GM19043 (cell line): ENCODE data around the gene UNC93B1.
"Not testable (repeated sequence)": the region's sequence is repeated elsewhere in the genome, so short reads cannot be mapped to it uniquely, and the experiment has no call there.

ENCODE experiments used
- ATAC-seq: cut with Tn5 transposase; IDR thresholded peaks from one replicate; pipeline ENCODE4 v1.9.1; 2021; ENCODE audit warnings: low read depth; ENCODE audit not compliant: unreplicated experiment

UNC93B1 gene

DNA sequence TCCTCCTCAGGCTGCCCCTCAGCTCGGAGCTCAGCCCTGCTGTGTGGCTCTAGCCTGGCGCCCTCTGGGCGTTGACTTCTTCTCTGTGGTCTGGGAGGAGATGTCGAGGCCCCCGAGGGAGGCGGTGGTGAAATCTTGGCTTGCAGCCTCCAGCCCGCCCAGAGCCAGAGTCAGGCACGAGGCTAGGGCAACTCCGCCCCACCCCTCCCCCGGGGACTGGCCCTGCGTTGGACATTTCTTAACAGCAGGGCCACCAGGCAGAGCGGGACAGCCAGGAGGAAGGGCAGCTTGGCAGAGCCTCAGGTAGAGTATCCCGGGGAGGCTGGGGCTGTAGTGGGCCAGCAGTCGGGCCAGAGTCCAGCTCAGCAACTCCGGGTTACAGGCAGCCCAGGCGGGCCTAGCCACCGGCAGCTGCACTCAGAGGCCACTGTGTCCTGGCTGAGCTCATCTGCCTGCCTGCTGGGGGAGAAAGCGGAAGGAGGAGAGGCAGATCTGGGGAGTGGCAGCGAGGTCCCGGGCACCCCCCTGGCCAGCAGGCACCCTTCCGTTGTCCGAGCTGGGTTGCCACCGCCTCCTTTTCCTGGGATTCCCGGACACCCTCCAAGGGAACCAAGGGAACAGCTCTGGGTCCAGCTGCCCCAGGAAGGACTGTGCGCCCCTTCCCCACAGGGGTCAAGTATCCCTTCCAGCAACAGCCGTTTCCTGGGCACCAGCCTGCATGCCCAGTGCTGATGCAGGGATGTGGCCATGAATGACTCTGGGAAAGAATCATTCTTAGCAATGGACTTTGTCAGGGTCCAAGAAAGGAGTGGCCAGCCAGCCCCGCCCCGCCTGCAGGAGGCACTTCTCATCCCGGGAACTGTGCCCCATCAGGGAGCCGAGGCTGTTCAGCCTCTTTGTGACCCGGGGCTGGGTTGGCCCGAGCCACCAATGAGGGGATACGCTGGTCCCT is 6.5 kb upstream of the UNC93B1 start, which contains the start of gene ALDH3B1:
ALDH3B1 (plus strand) TSS at position 238 of the 952 bp plus-strand sequence. CDS start 4,971 bp downstream, outside the sequence.
- no peak for ATAC-seq

DNA sequence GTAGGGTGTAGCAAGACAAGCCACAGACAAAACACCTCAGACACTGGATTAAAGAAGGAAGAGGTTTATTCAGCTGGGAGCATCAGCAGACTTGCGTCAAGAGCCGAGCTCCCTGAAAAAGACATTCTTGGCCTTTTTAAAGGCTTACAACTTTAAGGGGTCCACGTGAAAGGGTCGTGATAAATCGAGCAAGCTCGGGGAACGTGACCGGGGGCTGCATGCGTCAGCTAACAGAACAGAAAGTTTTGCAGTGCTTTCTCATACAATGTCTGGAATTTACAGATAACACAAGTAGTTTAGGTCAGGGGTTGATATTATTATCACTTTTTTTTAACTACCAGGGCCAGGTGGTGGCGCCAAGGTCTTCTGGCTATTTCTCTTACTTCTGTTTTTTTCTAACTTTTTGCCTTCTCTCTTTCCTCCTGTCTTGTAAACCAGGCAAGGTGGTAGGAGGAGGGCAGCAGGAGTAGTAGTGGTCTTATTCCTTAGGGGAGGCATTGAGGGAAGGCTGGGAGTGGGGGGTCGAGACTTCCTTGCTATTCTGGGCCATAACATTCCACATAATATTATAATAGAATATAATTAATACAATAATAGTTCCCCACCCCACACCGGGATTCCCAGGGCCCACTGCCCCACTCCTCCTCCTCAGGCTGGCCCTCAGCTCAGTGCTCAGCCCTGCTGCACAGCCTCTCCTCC is 5.6 kb upstream of the UNC93B1 start:
- no peak for ATAC-seq

DNA sequence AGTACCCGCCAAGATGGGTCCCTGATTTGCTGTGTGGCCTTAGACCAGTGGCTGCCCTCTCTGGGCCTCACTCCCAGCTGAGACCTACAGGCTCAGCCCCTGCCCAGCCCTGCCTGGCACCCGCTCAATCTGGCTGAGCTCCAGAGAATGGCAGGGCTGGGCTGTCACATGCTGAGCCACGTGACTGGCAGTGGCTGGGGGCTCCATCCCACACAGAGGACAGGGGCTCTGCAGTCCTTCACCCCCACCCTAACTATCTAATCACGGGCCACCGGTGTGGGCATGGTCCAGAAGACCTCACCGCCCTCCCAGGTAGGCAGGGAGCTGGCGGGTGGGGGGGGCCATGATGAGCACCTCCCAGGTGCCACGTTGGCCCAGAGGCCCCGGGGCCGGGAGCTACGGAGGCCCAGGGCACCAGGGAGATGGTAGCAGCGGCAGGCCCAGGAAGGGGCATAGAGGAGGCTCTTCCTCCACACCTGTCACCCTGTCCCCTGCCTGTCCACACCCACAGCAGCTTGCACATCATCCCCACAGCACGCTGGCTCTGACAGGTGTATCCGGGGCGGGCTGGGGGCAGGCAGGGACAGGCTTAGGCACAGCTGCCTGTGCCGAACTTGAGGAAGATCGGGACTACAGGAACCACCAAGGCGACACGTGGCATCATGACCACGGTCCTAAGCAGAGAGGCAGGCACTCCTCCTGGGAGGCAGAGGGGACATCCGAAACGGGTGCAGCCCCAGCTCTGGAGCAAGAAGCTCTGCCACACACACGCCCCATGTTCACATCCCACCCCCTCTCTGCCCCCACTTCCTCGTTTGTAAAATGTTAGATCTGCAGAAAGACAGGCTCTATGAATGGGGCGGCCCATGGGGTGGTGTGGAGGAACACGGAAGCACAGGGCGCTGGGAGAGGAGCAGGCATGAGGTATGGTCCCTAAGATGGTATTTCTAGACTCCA is 4.8 kb upstream of the UNC93B1 start:
- ATAC-seq: no peak

DNA sequence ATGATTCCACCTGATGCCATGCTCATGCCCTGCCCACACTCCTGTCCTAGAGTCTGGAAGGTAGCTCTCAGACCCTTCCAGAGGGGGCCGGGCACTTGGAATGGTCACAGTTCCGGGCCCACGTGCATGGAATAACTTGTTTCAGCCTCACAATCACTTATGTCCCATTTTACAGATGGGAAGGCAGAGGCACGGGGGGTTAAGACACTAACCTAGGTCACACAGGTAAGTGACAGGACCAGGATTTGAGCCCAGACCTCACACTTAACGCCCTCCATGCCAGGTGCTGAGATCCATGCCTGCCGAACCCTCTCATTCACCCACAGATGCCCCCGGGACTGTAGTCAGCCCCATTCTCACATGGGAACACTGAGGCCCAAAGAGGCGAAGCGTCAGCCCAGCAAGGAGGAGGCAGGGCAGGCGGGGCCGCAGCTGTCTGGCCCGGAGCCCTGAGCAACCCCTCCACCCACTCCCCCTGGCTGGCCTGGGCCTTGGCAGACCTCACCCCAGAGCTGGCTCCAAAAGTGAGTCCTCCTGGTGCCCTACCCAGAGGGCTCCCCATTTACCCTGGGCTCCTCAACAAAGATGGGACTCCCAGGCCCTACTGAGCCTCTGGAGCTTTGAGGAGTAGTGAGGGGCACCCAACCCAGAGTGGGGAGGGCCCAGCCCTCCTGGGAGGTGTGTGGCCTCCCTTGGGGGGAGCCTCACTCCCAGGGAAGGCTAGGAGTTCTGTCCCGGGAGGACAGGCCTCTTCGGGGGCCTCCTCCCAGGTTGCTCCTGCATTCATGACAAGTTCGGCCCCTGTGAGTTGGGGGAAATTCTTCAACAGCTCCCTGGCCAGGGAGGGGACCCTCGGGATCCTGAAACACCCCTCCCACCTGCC is 3.8 kb upstream of the UNC93B1 start:
- ATAC-seq: no peak

DNA sequence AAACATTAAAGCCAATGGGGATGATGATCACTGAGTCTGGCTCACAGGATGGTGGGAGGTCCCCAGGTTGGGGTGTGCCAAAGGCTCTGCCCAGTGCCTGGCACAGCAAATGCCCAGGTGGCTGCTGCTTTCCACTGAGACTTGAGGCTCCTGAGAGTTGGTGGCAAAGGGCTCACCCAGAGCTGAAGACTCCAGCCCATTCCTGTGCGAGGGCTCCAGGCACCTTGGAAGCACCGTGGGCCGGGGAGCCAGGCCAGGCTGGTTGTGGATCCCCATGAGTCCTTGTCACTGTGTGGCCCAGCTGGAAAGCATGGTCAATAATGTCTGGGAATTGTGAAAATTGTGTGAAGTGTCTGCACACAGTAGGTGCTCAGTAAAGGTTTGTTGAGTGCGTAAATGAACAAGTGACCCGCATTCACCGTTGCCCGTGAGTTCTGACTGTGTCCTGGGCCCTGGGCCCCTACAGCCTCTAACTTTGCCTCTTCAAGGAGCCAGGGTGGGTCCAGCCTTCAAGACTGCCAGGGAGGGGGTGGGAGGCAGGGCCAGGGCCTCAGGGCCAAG is 2.8 kb upstream of the UNC93B1 start:
- no peak for ATAC-seq

DNA sequence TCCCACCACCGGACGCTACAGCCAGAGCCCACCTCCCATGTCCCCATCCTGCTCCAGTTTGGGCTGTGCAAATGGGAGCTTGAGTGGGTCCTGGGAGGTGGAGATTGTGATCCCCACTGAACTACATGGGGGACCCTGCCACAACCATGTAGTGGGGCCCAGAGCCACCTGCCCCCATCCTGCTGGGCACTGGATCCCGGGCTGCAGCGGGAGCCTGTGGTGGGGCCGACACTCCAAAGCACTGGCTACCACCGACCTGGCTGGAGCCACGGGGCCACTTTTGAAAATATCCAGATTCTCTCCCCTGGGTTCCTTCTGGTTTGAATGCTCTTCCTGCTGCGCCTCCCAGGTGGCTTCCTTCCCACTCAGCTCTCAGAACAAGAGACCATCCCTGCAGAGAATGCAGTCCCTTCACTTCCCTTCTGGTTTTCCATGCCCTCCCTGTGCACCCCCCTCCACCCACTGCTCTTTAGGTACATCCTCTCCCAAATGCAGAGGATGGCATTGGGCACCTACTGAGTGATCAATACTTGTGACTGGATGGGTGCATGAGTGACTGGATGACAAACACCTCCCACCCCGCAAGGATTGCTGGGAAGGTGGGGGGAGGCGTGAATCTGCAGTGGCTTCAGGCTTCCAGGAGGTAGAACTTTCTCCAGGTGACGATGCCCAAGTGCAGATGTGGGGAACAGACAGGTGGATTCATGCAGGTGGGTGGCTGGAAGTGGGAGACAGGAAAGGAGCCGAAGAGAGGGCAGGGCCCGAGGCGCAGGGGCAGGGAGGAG is 846 bp upstream of the UNC93B1 start:
- no peak for ATAC-seq

DNA sequence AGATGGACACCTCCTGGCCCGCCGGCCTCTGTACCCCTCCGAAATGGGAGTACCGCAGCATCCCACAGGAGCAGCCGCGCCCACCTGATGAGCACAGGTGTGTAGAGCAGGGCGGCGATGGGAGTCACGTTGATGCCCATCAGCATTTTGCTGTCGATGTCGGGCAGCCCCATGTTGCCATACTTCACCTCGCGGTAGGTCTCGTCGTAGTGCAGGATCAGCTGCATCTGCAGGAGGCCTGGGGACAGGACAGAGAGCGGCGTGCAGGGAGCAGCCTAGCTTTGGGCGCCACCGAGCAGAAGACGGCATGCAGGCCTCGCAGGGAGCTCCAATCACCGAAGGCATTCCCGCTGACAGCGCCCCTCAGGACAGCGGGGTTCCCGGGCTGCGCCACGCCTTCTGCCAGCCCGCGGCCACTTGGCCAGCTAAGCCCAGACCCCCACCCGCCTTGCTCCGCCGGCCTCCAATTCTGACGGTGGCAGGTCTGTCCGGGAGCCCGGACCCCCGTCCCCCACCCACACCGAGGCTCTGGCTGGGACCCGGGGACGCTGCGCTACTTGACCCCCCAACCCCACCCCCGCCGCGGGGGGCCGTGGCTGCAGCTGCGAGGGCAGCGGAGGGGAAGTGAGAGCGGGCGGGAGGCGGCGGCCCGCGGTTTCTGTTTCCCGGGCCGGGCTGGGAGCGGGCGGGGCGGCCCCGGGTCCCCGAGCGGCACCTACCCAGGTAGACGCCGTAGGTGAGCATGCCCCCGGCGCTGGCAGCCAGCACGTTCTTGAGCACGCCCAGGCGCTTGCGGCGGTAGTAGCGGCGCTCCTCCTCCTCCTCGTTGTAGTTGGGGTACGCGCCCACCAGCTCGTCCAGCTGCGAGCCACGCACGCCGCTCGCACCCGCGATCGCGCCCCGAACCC is 705 bp downstream of the UNC93B1 start:
- no peak for ATAC-seq

DNA sequence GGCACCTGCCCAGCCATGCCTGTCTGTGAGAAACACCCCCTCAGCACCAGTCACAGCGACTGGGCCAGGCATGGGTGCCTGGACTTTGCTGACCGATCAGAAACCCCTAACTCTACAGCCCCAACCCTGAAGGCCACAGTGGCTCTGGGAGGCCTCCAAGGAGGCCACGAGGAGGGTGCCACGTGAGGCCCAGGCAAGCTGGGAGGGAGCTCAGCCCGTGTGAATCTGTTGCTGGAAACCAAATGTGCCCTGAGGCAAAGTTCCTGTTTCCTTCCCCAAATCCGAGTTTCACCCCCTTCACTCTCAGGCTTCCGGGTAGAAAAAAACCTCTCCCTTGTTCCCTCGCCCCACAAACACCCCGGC is 1.3 kb downstream of the UNC93B1 start:
- ATAC-seq: no peak

DNA sequence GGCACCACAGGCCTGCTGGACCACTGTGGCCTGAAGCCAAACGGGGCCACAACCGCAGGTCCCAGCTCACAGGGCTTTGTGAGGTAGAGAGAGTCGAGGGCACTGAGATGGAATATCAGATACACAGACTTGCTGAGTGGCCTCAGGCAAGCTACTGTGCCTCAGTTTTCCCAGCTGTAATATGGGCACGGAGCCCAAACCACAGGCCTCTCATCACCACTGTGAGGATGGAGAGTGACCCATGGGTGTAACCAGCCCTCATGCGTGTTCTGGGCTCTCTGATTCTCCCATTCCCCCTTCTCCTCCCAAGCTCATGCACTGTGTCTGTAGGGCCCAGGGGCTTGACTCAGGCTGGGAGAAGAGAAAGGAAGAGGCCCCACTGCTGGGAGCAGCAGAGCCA is 4.2 kb downstream of the UNC93B1 start:
- ATAC-seq: no peak

DNA sequence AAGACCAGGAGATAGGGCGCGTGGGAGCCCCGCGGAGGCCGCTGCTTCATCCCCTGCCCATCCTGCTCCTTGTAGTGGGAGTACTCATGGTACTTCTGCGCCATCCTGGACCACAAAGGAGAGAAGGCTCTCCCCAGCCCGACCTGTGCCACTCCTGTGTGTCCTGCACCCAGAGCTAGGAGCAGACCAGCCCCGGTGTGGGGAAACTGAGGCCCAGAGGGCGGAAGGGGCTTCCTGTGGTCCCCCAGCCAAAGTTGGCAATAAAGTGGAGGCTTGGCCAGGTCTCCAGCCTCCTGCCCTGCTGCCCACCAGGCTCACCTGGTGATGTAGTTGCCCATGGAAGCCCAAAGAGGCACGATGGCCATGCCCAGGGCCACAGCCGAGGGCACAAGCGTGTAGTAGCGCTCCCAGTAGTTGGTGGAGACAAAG is 4.7 kb downstream of the UNC93B1 start:
- ATAC-seq: no peak

DNA sequence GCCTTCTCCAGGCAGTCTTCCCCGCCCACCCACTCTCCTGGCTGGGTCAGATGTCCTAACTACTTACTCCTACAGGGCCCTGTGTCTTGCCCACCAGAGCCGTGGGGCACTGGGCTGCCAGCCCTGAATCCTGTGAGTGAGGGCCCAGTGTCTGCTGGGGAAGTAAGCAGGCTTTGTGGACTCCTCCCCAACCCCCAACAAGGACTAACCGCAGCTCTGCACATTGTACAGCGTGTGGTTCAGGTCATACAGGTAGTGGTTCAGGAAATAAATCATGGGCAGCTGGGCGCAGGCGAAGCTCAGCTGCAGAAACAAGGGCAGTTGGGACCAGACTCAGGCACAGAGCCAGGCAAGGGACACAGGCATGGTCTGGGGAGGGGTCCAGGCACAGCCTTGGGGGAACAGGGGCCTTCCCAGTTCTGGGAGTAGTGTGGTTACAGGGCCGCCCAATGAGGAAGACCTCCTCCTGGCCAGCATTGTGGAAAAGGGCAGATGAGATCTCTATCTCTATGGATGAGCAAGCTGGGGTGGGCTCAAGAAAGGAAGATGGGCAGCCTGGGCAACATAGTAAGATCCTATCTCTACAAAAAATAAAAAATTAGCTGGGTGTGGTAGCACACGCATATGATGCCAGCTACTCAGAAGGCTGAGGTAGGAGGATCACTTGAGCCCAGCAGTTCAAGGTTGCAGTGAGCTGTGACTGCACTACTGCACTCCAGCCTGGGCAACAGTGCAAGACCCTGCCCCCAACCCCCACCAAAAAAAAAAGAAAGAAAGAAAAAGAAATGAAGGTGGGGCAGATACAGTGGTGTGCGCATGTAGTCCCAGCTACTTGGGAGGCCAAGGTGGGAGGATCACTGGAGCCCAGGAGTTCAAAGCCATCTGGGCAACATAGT is 5.5 kb downstream of the UNC93B1 start:
- ATAC-seq: no peak

DNA sequence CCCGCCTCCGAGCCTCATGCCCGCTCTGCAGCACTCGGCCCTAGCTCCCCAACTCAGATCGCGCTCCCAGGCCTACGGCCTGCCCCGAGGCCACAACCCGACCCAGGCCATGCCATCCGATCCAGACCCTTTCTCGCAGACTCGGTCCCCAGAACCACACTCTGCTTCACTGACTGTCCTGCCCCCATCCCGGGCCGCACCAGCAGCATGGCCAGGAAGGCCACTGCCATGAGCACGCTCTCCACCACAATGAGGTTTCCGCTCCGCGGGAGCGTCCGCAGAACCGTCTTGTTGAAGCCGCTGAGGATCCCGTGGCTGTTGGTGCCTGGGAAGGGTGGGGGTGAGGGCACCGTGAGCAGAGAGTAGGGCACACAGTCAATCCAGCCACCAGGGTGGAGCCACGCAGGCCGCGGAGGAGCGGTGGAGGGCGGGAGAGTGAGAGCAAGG is 6.4 kb downstream of the UNC93B1 start:
- no peak for ATAC-seq

DNA sequence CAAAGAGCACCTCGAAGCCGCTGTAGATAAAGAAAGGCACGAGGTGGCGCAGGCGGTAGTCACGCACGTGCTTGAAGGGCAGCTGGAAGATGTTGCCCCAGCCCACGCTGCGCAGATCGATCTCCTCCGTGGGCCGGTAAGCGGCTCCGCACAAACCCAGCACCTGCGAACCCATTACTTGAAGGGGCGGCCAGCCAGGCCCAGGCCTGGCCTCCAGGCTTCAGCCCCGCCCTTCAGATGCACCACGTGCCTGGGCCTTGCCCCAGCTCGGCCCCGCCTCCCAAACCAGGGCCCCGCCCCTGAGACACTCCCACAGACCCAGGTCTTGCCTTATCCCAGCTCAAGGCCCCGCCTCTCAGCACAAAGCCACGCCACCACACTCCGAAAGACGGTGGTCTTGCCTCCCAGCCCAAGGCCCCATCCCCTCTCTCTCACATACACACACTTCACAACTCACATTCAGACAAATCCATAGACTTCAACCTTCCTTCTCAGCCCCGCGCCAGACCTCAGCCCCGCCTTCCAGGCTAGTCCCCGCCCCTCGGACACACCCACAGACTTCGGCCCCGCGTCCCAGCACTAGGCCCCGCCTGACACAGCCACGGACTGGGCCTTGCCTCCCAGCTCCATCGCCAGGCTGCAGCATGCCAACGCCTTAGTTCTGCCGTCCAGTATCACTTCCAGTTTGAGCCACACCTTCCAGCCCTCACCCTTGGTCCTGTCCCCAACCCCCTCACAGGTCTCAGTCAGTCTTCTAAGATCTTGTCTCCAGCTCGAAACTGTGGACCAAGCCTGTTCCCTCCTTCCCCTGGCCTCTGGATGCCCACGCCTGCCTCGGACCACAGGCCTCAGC is 7.0 kb downstream of the UNC93B1 start:
- ATAC-seq: no peak

DNA sequence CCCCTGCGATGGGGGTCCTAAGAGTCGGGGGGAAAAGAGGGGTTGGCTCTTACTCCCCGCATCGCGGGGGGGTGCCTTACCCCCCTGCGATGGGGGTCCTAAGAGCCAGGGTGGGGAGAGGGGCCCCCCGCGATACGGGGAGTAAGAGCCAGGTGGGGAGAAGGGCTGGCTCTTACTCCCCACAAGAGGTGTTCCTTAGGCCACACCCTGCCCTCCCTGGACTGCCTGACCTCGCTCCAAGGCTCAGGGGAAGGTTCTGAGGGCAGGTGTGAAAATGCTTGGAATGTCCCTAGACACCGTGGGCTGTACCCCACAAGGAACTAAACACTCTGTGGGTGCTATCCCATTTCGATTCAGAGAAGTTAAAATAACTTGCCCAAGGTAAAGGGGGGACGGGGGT is 7.8 kb downstream of the UNC93B1 start:
- no peak for ATAC-seq

DNA sequence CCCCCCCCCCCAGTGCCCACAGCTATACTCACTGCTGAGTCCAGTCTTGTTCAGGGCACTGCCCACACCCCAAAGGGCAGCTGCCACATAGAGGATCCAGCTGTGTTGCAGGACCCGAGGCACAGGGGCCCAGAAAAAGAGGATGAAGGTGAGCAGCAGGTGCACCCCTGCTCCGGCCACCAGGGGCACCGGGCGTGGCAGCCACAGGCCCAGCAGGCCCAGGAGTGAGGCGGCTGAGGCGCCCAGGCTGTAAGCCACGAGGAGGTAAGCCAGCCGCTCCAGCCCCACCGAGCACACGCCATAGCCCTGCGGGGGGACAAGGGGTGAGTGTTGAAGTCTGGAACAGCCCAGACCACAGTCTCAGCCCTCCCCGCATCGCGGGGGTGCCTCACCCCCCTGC is 8.3 kb downstream of the UNC93B1 start:
- ATAC-seq: not testable (repeated sequence)

DNA sequence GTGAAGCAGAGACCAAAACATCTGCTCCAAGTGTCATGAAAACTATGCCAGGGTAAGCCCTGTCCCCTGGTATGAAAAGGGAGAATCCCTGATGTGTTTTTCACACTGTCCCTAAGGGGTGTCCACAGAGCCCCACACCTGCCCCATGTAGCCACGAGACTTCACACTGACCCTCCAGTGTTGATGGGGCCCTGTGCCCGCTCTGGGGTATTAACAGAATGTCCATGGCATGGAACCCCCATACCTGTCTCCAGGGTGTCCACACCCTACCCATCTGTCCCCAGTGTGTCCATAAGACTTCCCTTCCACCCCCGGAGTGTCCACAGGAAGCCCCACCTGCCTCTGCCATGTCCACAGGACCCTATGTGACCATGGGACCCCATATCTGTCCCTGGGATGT is 8.8 kb downstream of the UNC93B1 start:
- not testable (repeated sequence) for ATAC-seq
